ENCODE measurements around the gene CCN5.
"Not testable (repeated sequence)": the region's sequence is repeated elsewhere in the genome, so short reads cannot be mapped to it uniquely, and the experiment has no call there.

The CCN5 gene

DNA sequence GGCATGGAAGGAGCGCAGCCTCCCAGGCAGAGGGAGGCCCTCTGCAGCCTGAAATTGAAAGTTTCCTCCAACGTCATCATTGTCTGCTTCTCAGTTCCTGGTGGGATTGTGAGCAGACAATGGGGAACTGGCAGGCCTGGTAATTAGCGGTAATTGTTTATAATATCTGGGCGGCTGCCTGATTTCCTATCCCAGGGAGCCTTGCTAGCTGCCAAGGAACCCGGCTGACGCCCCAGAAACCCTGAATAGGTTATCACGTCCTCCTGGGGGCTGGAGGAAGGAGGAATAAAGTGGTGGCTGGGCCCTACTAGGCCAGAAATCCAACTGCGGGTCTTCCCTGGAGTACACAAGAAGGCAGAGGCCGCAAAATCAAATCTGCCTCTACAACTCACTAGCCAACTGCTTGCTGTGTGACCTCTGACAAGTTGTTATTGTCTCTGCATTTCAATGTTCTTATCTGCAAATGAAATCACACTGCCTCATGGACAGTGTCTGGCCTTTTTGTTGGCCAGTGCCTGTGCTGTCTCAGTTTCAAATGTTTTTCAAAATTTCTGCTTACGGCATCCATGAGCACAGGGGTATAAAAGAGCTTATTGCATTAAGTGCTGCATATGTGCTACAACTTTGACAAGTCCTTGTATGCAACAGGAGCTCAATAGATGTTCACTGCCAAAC, 47.4 kb downstream of the CCN5 start:
- DNase-seq: no peak

DNA sequence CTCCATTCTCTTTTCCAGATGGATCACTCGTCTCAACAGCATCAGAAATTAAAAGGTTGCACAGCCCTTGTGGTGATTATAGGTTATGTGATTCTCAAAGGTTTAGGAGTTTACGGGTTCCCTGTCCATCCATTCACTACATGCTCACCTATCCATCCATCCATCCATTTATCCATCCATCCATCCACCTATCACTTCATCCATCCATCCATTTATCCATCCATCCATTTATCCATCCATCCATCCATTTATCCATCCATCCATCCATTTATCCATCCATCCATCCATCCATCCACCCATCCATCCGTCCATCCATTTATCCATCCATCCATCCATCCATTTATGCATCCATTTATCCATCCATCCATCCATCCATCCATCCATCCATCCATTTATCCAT, 48.6 kb downstream of the CCN5 start:
- DNase-seq: not testable (repeated sequence)

DNA sequence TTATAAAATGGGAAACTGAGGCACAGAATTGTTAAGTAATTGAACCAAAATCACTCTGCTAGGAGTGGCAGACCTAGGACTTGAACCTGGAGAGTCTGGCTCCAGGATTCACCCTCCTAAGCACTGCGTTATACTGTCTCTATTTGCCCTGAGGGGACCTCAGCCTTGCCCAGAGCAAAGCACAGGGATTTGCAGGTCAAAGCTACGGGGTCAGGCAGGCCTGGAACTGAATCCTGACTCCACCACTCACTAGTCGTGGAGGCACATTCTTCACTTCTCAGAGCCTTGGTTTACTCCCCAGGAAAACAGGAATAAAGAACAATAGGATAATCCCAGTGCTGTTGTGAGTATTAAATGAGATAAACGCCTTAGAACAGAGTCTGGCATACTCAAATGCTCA, 49.9 kb downstream of the CCN5 start:
- no peak for DNase-seq

DNA sequence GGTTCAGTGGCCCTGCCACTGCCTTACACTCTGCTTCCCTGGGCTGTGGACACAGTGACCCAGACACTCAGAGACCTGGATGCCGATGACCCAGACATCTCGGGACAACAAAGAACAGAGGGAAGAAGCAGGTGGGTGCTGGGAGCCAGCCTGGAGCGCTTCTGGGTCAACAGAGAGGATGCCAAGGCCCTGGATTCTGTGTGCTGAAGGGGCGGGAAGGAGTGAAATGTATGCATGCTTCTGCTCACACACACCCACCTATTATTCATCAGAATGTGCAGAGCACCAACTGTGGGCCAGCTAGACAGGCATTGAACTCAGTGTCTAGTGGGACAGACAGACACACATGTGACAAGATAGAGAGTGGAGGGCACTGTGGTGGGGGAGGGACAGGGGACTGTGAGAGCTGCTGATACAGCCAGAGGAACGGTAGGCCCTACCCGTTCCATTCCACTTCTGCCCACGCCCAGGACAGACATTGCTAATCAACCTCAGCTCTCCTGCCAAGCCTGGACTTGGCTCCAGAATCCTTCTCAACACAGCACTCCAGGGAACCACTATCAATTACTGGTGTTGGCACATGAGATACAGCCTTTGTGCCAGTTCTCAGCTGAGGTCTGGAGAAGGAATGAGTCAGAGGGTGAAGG, 50.7 kb downstream of the CCN5 start:
- no peak for DNase-seq

DNA sequence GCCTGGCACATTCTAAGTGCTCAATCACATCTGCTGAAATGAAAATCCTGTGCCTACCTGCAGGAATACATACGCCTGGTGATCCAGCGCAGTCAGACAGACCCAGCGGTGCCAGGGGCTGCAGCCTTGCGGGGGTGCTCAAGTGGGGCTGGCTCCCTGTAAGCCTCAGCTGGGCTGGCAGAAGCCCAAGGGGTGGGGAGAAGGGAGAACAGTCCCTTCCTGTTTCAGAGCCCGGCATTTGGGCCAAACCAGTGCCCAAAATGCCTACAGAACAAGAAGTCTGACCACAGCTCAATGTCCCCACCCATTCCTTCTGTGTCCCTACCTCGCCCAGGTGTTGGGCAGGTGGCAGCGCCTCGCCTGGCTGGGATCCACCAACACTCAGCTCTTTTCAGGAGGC, 53.1 kb downstream of the CCN5 start:
- DNase-seq: no peak

DNA sequence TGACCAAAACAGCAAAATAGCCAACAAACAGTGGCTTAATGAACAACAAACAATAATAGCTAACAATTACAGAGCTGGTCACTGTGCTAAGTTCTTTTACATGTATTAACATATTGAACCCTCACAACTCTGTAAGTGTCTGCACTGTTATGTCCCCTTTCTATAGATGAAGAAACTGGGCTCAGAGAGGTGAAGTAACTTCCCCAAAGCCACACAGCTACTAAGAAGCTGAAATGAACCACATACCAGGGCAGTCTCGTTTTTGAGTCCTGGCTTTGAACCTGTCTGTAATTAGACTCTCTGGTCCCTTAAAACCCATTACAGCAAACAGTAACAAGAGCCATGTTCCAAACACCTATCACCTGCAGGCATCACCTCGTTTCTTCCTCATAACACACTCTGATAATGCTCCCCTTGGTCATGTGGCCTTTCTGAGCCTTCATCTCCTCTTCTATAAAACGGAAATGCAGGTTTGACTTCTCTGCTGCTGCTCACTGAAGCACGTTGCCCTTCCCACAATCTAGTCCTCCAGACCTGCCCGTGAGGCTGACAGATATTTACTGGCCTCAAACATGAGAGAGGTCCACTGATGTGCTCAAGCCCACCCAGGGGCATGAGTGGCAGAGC, 53.8 kb downstream of the CCN5 start:
- no peak for DNase-seq

DNA sequence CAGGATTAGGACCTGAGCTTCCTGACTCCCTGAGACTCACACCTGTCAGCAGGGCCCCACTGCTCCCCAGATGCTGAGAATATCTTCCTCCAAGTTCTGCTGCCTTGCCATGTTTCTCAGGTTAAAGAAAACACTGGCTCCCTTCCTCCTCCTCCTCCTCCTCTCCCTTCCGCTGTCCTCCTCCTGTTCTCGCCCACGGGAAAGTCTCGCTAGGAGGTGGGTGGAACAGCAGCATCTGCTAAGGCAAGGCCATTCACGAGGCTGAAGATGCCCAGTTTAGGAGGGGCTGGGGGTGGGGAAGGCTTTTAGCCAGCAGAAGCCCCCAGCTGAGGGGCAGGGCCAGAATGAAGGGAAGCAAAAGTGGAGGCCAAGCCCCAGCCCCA, 54.3 kb downstream of the CCN5 start:
- DNase-seq: no peak

DNA sequence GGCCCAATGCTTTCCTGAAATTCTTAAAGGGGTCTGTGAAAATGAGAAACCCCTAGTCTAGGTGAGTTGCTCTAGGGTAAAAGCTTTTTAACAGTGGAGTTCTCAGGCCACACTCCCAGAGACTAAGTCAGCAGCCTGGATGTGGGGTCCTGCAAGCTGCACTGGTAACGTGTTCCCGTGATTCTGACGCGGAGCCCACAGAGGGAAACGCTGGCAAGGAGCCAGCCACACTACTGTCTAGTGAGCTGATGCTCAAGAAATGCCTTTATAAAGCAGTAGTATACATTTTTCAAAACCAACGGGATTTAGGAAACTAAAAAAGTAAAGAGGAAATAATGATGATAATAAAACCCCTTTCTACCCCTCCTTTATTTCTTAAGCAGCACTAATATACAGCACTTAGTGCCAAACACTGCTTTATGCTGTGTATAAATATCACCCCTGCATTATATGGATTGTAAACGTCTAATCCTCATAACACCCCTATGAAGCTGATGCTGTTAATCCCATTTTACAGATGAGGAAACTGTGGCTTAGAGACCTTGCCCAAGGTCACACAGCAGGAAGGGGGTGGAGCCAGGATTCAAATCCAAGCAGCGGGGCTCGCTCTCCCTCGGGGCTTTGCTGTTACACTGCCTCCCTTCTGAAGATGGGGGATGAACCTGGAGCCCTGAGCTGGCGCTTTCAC, 55.5 kb downstream of the CCN5 start:
- no peak for DNase-seq

DNA sequence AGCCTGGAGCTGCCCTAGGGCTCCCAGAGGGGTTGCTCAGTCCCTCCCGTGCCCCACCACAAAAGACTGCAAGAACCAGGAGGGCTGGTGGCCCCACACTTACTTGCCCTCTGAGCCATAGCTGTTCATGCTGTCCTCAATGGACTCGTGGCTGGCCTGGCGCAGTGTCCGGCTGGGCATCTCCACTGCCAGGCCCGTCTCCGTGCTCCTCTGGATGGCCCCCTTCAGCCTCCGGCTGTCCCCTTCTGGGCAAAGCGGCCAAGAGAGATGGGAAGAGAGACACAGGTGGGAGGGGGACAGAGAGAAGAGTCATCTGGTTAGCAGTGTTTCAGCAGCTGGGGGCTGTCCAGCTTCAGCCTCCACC, 56.0 kb downstream of the CCN5 start:
- DNase-seq: no peak

DNA sequence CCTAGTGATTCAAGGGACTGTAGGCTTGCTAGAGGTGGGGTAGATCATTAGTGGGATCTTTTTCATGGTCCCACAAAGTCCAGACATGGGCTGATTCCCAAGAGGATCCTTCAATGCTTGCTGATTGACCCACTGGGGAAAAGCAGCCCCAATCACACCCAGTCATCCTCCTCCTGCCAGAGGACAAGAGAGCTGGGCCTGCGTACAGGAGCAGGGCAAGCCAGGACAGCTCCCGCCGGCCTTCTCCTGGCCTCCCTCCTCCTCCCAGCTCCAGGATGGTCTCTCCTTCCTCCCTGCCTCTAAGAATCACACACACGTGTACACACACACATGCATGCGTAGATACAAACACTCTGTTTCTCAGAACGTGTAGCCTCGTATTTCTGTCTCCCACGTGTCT, 57.5 kb downstream of the CCN5 start:
- no peak for DNase-seq

DNA sequence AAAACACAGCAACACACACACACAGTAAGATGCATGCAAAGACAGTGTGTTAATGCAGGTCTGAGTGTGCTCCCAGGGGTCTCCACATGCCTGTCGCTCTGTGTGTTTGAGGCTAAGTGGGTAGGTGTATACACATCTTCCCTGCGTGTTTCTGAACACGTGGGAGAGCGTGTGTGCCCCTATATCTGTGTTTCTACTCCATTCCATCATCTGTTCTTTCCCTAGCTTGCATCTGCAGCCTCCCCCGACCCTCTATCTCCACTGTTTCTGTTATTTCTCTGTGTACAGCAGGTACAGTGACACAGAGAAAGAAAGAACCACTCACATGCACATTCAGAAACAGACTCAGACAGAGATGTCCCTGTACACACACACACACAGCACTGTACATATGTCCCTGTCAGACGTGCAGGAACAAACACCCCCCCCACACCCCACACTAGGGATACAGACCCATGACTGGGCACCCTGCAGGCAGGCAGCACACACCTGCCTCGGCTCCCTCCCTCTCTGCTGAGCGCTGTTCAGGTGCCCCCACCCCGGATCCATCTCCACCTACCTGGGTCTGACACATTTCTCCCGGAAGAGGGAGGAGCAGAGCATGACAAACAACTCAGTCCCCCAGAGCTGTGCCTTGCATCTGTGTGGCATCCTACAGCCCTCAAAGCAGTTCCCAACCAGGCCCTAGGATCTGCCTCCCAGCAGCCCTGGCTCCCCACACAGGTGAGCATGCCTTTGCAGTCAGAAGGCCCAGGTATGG, 58.1 kb downstream of the CCN5 start:
- DNase-seq: no peak

DNA sequence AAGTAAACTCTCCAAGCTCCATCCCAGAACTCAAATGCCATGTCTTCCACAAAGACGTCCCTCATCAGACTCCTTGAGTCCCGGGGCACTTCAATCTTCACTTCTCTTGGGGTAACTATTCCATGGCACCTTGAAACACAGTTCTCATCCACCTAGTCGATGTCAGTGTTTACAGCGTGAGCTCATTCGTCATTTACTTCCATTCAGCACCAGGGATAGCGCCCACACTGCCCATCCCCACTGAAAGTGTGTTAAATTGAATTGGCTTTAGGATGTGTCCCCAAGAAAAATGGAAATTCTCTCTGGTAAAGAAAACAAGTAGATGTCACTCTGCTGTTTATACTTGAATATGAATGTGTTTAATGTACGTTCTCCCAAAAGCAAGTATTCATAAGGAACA, 61.8 kb downstream of the CCN5 start:
- DNase-seq: no peak

All from NCI-H510A treated with DMSO at 0.1 percent for 48 hours (cell line).